Stimulated activated CD4-positive, alpha-beta T cell treated with anti-CD3 and anti-CD28 coated beads, Interleukin-4, amount 100 ng/mL, for 24 hours (primary cell): ENCODE results near the gene POU3F2.
A peak's percentile ranks its signal among the peaks of the same experiment; 100 is the strongest.

ENCODE experiments used
- DNase-seq: peaks from one replicate; pipeline ENCODE4 v3.0.0-alpha.2; 2020

Gene POU3F2

DNA sequence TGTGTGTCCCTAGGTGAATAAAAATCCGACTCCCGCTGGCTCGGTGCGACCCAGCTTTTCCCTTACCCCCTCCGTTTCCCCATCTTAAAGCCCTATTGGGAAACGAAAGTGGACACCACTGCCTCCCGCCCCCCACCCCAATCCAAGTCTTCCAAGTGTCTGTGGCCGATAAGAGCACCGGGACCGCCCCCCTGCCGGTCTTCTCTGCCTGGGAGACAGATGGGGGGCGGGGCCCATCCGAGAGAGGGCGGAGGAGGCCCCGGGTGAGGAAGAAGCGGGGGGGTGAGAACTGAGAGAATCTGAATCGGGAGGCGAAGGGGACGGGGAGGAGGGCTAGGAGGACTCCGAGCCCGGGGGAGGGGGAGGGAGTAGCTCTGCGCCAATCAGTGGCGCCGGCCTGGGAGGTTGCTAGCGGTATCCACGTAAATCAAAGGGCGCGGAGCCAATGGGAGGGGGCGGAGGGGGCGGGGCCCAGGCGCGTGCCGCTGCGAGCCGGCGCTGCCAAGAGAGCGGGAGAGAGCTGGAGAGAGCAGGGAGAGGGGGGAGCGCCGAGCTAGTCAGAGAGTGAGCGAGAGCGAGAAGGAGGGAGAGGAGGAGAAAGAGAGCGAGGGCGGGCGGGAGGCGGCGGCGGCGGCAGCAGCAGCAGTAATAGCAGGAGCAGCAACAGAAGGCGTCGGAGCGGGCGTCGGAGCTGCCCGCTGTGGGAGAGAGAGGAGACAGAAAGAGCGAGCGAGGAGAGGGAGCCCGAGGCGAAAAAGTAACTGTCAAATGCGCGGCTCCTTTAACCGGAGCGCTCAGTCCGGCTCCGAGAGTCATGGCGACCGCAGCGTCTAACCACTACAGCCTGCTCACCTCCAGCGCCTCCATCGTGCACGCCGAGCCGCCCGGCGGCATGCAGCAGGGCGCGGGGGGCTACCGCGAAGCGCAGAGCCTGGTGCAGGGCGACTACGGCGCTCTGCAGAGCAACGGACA, at the start of gene POU3F2:
Gene POU3F2 (plus strand): TSS at position 515 of the 972 bp plus-strand sequence. CDS start 300 bp downstream, at position 815.
- peak; percentile 64 for DNase-seq

DNA sequence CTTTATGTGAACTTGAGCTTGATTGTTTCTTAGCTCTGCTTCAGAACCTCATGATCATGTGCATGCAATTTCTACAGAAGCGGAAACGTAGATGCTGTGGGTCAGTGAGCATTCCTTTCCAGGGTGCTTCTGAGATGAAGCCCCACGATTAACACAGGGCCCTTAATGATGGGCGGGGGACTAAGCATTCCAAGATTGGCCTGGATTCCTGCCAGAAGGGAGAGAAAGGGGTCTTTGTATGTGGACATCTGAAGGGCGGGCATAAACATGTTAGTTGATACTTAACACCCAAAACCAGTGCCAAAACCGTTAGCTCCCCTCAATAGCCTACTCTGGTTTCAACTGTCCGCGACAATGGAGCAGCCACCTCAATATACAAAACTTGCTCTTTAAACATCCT, 46.9 kb upstream of the POU3F2 start:
- no peak for DNase-seq

DNA sequence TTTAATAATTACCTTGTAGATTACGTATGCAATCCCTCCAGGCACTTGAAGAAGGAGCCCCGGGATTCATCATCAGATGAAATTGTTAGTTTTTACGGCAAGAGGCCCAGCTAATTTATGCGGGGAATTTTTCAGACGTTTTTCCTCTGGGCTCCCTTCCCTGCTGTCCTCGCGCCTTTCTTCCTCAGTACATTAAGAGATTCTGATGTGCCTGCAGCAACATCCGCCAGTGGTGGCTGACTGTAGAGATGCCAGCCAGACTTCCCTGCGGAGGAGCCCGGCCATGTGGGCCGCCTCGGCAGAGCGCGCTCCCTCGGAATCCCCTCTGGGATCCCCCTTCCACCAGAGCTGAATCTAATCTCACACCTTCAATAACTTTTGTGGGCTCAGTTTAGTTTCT, 46.4 kb upstream of the POU3F2 start:
- no peak for DNase-seq

DNA sequence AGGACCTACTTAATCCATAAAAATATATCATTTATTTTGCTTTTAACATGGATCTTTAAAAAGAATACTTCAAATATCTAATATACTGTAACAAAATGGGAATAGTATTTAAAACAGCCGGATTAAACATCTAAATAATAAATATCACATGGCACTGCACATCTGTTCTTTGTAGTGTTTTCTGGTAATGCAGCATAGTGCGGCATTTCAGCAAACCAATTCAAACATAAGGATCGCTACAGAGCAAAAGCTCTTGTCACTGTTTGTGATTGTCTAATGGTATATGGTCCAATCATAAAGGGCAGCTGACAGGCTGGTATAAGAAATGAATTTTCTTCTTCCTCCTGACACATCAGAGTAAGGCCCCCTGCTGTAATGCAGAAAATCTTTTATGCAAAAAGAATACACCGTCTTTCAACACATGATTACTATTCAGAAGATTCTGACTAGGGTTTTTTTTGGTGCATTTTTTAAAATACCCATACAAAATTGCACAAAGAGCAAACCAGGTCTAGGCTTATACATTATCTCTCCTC, 40.0 kb upstream of the POU3F2 start:
- no peak for DNase-seq

DNA sequence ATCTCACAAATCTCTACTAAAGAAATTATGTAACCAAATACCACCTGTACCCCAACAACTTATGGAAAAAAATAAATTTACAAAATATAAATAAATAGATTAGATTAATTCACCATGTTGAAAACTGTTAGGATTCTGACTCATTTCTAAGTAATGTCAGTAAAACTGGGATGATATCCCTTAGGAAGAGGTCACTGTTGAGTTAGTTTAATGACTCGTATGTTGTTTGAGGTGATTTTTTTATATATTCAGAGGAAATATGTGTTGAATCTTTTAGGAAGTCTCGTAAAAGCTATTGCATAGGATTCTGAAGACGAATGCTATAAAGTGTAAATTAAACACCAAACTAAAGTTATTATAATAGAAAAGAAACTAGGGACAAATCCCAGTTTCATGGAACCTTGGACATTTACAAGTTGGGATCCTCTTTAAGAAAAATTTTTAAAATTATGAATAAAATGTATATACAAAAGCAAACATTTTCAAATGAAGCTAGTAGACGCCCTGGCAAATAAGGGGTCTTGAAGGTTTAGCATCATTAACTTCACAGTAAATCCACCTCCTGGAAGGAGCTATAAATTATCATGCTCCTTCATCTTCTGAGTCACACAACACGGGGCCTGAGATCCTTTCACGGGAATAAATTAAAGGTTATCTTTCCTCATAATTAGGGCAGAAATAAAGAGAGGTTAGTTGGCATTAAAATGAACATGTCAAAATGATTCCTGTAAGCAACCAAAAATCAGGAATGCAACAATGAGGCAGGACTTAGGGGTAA, 37.0 kb upstream of the POU3F2 start:
- DNase-seq: no peak

DNA sequence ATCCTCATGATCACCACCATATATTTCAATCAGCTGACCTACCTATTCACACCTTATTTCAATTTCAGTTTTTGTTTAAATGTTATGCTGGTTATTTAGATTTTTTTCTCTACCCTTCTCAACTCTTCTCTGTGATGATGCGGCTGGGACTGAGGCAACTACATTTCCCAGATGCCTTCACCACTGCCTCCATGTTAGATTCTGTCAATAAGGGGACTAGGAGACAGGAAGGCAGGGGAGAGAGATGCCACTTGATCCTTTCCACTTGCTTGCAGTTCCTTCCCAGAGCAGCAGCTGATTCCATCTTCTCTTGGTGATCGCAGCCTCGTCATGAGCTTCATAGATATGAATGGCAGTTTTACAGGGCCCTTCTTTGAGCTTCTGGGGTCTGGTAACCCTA, 33.5 kb upstream of the POU3F2 start:
- no peak for DNase-seq

DNA sequence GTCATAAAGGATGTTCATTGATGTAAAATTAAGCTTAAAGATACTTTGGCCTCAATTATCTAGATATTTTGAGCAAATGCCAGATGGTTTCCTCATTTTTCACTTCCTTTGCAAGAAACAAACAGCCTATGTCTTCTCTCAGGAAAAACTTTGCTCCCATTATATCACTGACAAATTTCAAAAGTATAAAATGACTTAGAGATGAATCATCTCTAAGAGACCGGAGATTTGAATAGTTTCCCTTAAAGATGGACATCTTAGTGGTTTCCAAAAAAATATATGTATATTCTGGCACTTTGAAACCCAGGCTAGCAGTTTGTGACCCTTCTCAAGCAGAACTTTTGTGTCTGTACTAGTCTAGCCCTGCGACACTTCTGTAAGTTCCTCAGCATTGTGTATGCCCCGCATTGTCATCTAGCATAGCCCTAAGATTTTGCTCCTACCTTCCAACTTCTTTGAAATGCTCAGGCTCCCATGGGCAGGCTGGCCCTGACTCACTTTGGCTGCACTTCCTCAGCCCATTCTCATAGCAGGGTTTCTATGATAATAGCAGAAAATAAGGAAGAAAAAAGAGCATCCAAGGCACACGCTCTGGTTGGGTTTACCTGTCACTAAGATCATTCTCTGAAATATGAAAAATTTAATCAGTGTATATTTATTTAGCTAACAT, 25.7 kb upstream of the POU3F2 start:
- DNase-seq: no peak

DNA sequence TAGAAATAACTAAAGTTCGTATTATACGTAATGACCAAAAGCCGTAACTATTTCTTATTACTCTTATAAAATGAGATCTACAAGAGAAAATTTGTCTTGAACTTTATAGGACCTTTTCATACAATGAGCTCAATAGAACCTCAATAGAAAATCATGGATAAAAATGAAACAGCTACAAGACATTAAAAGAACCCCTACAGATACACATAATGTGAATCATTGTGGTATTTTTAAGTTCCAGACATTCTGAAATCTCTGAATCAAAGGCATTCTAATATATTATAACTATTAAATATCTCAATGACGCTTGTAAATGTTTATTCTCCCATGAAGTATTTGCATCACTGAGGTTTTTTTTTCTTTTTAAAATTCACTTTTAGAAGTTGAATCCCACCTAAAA, 22.2 kb upstream of the POU3F2 start:
- no peak for DNase-seq

DNA sequence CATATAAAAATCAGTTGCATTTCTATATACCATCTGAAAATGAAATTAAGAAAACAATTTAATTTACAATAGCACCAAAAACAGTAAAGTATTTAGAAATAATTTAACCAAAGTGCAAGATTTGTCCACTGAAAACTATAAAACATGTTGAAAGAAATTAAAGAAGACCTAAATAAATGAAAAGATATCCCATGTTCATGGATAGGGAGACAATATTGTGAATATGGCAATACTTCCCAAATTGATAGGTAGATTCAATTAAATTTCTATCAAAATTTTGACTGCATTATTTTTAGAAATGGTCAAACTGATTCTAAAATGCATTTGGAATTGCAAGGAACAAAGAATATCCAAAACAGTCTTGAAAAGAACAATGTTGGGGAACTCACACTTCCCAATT, 17.6 kb upstream of the POU3F2 start:
- DNase-seq: no peak

DNA sequence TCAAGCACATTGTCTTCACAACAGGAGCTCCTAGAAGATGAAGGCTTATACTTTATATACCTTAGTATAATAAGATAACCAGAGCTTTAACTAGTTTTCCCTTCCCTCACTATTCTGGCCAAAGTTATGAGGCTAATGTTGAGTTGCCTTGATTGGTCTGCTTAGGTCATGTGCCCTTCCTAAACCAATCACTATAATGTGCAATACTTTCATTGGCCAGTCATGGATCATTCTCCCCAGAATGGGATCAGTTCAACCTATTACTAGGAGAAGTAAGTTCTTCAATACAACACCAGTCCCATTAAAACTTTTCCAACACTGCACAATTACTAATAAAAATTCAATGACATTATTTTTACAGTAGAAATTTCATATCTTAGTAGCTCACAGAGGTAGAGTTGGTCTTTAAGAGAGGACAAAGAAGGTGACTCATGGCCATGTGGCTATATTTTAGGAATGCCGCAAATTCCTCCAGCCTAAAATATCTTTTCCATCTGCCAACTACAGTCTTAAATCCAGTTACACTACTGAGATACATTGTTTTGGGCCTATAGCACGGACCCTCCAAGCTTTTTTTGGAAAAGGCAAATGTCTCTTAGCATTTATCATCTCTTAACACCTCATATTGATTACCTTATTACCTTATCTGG, 12.5 kb upstream of the POU3F2 start:
- DNase-seq: no peak

DNA sequence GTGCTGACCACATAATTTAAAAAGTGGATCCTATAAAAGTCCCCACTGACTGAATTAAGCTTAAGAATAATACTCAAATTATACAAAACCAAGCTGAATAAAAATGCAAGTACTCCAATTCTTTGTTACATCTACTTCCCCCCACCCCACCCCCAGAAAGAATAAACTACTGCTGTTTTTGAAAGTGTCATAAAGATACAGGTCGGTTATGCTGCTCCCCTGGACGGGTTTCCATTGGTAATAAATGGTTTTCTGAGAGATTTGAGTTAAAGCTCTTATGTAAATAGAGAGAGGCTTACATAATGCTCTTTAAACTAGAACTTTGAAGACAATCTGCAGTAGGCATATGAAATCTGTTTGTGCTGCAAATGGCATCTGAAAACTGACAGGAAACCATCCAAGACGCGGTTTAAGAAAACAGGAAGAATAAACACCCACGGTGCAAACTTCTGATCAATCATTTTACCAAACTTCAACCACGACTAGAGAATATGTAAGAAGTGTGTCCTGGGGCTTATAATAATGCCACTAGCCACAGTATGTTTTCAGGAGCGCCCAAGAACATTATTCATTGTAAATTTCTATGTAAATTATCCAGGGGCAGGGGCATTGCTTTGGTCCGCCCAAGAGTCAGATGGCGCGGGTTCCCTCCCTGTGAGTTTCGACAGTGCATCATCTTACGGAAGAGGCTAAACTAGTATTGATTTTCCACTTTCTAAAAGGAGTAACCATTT, 10.8 kb upstream of the POU3F2 start:
- DNase-seq: no peak

DNA sequence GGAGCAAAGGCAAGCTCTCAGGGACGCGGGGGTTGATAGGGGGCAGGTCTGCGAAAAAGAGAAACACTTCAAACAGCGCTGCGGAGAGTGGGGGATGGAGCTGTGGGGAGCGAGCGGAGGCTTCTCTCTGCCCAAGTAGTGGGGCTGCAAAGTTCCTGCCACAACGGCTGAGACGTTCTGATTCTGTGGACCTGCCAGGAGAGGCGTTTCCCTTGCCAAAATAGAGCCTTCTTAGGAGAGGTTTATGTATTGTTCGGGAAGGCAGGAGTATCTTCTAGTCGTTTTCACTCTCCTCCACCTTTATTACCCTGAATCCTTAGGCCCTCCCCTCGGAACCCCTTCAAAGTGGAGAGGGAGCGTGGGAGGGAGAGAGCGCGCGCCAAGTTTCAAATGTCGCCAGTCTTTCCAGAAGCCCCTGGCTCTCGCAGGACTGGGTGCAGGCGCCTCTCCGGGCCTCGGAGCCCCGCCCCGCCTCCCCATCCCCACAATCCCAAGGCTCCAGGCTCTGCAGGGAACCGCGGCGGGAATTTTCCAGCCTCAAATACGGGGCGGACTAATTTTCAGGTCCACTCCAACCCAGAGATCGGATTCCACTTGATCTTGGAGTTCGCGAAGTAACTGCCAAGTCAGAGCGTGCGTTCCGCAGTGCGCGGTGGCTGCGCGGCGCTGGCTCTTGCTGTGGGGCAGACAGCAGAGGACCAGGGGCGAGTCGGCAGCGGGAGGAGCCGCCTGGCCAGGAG, 10.0 kb upstream of the POU3F2 start:
- DNase-seq: no peak

DNA sequence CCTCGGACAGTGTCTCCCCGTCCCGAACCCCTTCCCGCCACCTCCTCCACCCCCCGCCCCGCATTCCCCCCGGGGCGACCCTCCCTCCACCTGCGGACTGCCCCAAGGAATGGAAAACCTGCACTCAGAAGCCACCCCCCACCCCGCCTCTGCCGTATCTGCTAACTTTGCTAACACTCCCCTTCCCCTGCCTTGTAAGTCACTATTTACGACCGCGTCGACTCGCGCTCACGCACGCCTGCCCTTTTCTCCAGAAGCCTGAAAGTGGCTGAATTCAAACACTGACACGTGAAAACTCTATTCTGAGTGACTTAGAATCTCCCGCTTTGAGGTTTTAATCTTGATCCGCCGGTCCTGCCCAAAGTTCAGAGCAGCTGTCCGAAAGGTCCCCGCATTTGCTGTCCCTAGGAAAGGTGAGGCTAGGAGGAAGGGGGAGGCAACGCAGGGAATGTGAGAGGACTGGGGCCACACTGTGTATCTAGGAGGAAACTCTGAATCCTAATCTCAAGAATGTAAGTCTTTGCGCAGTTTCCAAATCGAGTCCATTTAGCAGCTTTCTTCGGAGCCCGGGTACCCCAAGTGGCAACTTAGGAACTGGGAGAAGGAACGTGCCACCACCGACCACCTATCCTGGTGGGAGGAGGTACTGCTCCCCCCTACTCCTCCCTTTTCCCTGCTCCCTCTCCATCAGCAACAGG, 9.3 kb upstream of the POU3F2 start:
- DNase-seq: no peak

DNA sequence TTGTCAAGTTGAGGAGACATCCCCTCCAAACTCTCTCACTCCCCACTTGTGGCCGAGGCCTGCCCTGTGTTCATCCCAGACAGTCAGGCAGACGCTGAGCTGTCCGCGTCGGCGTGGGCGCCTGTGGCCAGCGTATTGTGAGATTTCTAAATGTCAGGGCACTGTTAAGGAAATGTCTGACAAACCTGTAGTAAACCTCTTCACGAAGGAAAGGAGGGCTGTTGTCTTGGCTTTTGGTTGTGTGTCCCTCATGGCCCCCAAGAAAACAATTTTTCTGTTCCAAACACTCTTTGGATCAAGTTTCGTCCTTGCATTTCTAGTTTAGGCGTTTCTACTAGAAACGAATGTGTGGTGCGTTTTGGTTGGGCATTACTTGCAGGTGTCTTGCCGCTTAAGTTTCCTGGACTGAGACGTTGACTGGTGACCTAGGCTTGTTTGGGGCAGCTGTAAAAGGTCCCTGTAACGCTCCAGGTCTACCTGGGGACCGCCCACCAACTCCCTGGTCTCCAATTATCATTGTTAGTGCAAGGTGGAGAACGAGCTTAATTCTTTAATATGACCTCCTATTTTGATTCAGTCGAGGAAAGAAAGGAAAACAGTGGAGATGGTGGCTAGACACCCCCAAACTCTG, 8.7 kb upstream of the POU3F2 start:
- no peak for DNase-seq

DNA sequence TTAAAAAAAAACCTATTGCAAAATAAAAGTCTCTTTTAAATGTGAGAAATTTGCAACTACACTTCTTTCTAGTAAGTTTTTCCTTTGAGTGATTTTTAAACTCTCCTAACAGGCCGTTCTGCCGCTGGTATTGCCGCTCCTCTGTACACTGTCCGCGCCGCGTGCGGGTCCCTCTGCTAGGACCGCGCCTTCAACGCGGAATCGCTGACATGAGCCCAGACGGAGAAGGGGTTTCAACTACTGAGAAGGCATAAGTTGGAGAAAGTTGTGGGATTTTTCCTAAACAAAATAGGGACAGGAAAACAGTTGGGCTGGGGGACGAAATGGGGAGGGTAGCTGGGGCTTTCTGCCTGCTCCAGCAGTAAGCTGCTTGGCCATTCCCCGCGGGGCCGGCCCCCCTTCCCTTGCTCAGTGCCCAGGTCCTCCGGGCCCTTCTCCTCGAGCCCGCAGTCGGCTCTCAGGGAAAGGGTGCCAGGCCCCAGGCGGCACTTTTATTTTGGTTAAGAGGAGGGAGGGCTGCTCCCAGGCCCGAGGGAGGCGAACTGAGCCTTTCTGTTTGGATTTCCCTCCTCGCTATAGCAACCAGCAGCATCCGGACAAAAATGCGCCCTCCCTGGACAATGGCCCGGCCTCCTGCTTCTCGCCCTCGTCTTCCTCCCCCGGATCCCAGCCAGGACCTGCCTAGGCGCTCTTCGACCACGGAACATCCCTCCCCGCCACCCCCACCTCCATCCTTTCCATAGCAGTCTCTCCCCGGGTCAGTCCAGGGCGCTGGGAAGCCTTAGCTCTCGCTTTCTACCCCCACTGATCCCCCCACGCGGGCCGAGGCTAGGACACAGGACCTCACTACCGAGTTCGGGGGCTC, 6.8 kb upstream of the POU3F2 start:
- no peak for DNase-seq

DNA sequence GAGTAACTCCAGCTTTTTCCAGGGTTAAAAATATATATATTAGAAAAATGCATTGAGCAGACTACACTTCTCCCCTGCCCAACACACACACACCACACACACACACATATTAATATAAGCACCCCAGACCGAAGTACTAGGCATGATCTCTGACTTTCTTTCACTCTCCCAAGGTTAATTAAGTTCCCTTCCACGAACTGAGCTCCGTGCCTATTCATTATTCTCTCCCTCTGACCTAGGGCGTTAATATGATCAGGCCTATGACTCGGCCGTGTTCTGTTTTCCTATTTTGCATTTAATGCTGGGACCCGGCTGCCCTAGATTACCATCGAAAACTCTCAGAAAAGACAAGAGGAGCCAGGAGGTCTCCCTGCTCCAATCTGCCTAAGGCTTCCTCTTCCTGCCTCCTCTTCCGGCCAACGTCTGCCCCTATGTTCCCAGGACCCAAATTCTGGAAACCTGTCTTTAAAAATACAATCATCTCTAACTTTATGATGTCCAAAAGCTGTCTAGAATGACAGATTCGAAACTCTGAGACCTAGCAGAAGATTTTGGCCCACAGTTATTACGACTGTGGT, 6.1 kb upstream of the POU3F2 start:
- DNase-seq: no peak

DNA sequence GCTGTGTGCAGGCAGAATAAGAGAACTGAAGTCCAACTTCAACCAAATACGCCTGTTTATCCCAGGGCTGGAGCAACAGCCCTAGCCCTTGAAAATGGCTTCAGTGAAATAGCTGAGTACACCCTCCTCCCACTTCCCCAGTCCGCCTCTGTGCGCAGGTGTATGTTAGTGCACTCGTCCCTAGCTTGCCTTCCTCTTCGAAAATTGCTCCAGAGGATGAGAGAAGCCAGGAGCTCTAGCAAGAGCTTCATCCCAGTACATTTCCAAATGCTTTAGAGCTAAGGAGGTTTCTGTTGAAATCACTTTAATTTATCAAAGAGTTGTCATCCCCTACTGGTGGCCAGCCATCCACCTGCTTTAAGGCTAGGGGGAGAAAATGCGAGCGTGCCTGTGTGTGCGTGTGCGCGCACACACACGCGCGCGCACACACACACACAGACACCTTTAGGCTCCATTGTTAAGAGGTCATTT, 5.4 kb upstream of the POU3F2 start:
- no peak for DNase-seq

DNA sequence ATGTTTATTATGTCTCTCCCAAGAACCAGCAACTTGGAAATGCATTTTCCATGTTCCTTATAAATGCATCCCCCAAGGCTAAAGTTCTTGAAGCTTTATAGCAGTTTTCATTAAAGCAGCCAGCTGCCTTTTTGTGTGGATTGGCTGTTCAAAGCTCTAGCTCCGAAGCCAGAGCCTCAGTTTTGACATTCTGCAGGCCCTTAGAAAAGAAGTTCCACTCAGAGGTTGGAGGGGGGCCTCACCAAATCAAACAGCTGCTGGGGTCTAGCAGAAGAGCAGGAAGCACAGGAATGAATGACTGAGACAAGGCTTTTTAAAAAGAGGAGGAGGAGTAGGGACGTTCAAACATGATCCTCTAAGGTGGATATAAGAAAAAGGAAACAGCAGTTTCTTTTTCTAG, 4.2 kb upstream of the POU3F2 start:
- DNase-seq: no peak
